GM21619 (cell line): ENCODE measurements around the gene MAD2L1BP.

Source experiments
- ATAC-seq: cut with Tn5 transposase; IDR thresholded peaks from one replicate; pipeline ENCODE4 v1.9.1; 2021; ENCODE audit not compliant: unreplicated experiment

Gene MAD2L1BP

DNA sequence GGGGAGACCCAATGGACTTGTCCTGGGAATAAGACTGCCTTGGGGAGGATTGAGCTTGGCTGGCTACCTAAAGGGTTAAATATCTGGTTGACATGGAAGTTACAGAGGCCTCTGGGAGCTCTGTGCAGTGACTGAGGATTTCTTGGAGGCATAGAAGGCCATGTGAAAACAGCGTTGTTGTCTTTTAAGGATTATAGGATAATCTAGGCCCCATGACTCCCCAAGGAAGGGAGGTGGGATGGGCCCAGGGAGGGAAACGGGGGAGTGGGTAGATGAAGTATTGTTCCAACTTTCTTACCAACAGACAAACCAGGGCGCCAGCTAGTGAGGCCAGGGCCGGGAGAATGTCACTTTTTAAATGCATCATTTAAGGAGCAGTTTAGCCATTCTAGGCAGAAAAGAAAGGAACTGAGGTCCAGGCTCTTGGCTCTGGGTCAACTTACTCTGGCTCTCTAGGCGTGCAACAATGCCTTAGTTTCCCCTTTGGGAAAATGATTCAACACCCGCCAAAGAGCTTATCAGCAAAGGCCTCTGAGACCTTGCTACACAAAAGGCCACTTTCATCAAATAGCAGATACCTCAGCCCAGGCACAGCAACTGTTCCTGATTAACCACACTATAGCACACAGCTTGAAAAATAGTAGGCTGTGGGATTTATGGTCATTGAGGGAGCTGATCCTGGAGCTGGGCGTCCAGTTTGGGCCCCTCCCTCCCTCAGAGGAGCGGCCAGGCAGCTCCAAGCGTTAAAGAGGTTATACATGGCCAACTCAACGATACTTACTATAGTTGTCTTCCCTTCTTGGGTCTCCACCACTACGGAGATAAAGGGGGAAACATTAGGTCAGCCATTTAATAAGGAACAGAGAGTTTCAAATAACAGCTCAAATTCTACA, 44.9 kb downstream of the MAD2L1BP start:
- ATAC-seq, result no peak

DNA sequence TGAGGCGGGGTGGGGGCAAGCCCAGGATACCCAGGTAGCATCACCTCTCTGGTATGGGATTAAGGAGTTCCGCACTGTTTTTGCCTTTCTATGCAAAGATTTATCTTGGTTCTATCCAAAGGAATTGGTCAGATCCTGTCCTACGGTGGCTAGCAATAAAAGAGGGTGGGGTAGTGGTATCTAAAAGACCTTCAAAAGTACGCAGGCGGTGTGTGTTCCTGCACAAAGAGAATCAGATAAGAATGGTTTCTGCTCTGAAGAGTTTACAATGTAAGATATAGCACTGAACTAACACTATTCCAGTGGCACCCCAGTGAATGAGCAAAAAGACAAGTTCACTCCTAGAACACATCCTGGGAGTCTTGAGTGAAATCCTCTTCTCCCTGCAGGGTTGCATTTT, 45.7 kb downstream of the MAD2L1BP start:
- ATAC-seq, result no peak

DNA sequence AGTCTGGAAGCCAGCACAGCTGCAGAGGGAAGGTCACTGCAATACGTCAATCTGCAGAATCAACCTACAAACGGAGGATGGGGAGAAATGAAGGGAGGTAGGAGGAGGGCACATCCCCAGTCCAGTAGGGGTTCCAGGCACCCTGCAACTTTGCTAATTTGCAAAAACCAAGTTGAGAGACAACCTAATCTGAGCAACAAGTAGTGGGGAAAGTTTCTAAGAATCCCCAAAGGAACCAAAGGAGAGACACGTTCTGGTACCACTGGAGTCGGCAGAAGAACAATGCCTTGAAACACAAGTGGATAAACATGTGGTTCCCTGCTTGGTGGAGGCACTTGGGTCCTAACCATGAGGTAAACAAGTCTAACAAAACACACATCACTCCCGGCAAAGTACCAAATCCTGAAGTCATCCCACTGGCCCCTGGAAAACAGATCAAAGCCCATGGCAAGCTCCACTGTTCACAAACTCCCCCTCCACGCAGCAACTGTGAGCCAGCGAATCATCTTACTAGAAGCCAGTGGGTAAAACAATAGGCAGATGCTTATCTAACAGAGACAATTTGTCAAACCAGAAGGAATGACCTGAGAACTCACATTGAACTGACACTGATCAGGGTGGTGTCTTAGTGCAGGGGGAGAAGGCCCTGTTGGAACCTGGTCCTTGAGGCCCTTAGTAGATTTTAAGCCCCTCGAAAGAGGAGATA, 47.2 kb downstream of the MAD2L1BP start:
- ATAC-seq, result no peak

DNA sequence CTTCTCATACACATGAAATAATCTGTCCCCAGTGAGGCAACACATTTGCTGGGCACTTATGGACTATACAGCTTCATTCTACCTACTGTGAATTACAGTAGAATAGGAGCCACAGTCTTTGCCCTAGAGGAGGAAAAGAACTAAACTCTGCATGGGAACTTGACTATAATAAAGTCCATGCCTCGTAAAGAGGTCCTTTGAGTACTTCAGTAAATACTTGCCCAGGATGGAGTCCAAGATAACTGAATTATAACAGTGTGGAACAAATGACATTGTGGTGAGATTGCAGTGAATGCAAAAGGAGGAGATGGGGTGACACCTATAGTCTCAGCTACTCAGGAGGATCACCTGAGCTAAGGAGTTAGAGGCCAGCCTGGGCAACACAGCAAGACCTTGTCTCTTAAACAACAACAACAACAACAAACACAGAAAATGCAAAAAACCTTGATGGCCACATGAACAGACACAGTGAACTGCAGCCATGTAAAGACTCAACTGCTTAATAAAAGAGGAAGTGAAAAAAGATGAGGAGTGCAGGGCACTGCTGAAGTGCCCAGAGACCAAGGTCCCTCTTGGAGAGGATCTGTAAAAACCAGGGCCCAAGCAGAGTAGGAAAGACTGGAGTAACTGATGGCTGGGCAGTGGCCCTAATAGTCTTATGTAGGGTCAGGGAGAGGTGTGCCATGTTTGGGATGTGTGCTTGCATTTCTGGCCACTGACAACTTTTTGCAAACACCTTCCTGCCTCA, 48.2 kb downstream of the MAD2L1BP start:
- peak; percentile 67 for ATAC-seq

DNA sequence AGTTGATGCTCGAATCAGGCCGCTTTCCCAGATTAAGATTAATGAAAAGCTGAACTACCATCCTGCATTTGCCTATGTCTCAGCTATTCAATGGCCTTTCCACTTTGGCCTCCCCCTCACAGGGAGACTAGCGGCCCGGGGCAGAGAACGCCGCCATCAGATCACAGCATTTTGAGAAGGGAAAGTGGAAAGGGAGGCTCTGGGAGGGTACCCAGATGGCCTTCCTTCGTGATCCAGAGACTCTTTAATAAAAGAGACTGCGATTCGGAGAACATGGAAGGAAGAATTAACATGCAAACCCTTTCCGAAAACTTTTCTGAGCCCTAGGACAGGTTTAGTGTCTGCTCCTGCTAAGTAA, 51.4 kb downstream of the MAD2L1BP start:
- ATAC-seq, result no peak

DNA sequence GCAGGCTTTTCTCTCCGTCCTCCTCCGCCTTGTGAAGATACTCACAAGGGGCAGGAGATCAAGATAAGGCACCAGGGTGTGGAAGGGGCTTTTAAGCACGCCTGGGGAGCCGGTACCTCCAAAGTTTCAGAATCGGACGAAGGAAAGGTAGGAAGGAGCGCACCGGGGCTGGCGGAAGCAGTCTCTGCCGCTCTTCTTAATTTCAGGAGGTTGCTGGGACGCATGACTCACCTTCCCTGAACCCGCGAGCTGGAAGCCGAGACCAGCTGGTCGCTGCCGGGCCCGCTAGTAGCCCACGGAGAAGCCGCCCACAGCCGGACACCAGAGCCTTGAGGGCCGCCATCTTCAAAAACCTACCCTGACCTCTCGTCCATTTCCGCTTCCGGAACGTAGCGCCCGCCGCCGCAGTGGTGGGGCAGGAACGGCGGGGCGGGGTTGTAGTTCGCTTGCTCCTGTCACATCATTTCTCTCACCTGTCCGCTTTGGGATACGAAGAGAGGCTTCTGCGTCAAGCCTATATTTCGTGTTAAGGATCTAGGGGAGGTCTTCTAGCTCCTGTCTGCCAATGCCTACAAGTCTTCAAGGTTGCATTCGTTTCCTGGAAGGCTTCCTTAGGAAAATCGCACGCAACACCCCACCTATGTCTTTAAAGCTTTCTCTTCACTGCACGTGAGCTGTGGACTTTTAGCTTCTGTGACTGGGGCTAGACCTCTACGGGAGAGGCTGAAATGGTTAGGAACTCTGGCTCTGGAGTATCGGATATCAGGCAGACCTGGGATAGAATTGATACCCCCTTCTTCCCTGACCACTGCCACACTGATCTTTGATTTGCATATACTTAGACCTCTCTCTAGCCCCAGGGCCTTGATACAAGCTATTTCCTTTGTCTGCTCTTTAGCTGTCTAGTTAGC, 52.1 kb downstream of the MAD2L1BP start, which contains the start of gene MRPS18A:
TSS of gene MRPS18A (minus strand) at position 355 of the 911 bp plus-strand sequence. CDS start at position 343, 12 bp downstream.
- ATAC-seq, result peak; percentile 82

DNA sequence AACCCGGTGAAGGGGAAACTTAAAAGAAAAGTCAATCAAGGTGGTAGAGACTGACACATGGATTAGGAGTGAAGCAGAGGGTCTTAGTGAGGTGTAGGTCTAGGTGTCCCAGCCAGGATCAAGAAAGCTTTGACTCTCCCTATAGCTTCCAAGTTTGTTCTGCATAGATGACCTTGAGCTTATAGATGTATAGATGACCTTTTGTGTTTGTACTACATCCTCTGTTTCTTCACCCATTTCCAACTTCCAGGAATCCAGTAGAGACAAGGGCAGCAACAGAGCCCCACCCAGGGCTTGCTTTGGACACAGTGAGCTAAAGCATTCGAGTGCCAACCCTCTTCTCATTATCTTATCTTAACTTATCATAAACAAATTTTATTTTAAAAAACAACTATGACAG, 53.8 kb downstream of the MAD2L1BP start:
- no peak for ATAC-seq
